HepG2 (cell line): Measurements from ENCODE around the gene ZNF223. TPM values are rescaled to one million over a fixed set of nuclear protein-coding genes. Genes with fewer than 3 reads are reported as not detected.

Experiments used
- AHR ChIP-seq: IDR thresholded peaks from 2 replicates; pipeline ENCODE4 v1.6.1; 2018; ENCODE audit warnings: missing genetic modification reagents, missing compliant biosample characterization
- BRD4 ChIP-seq: sonication (generic); formaldehyde crosslinking; IDR thresholded peaks from 2 replicates; pipeline ENCODE4 v1.4.0; 2020; ENCODE audit warnings: missing genetic modification reagents
- CCDC6 ChIP-seq: sonication (generic); formaldehyde crosslinking; IDR thresholded peaks from 2 replicates; pipeline ENCODE4 v1.8.1; 2022; ENCODE audit warnings: mild to moderate bottlenecking, missing genetic modification reagents, moderate library complexity
- CREB1 ChIP-seq, 2 experiments: fragments of 450-650 bp in 1 of 2; IDR thresholded peaks; 2 replicates each; pipeline ENCODE4 v1.6.1; 2016 to 2017; ENCODE audit warnings: control low read depth in 1 of 2, mild to moderate bottlenecking in 1 of 2, missing compliant biosample characterization in 1 of 2, missing genetic modification characterization in 1 of 2
- FOSL2 ChIP-seq: sonication (generic); formaldehyde crosslinking; IDR thresholded peaks from 2 replicates; pipeline ENCODE4 v1.4.0; 2020; ENCODE audit warnings: missing genetic modification reagents
- HINFP ChIP-seq: sonication (generic); formaldehyde crosslinking; IDR thresholded peaks from 2 replicates; pipeline ENCODE4 v1.4.0; 2020; ENCODE audit warnings: low read depth, mild to moderate bottlenecking, missing genetic modification reagents
- HMGA1 ChIP-seq: sonication (generic); formaldehyde crosslinking; conservative IDR thresholded peaks from 2 replicates; pipeline ENCODE4 v1.4.0; 2020; ENCODE audit warnings: missing genetic modification reagents
- HNRNPH1 ChIP-seq: fragments of 200-400 bp; formaldehyde crosslinking; optimal IDR thresholded peaks from 2 replicates; pipeline ENCODE3; 2017; ENCODE audit warnings: mild to moderate bottlenecking, low read depth, low read length
- JARID2 ChIP-seq: sonication (generic); formaldehyde crosslinking; IDR thresholded peaks from 2 replicates; pipeline ENCODE4 v1.8.1; 2023; ENCODE audit warnings: missing genetic modification reagents, inconsistent platforms; ENCODE audit not compliant: insufficient replicate concordance
- MXD1 ChIP-seq: sonication (generic); formaldehyde crosslinking; IDR thresholded peaks from 2 replicates; pipeline ENCODE4 v1.4.0; 2020; ENCODE audit warnings: mild to moderate bottlenecking, missing genetic modification reagents
- NCOA2 ChIP-seq: sonication (generic); formaldehyde crosslinking; IDR thresholded peaks from 2 replicates; pipeline ENCODE4 v1.8.0; 2022; ENCODE audit warnings: inconsistent platforms
- NCOR1 ChIP-seq: fragments of 200-600 bp; sonication (generic); IDR thresholded peaks from 2 replicates; pipeline ENCODE4 v1.7.0; 2017; ENCODE audit warnings: antibody characterized with exemption, low read length, borderline replicate concordance
- PREB ChIP-seq: sonication (generic); formaldehyde crosslinking; IDR thresholded peaks from 2 replicates; pipeline ENCODE4 v1.4.0; 2020; ENCODE audit warnings: missing genetic modification reagents
- TBL1XR1 ChIP-seq: fragments of 150-350 bp; IDR thresholded peaks from 2 replicates; pipeline ENCODE4 v1.6.1; 2014; ENCODE audit warnings: borderline replicate concordance, low read length; ENCODE audit not compliant: partially characterized antibody
- ZC3H13 ChIP-seq: sonication (generic); formaldehyde crosslinking; IDR thresholded peaks from 2 replicates; pipeline ENCODE4 v1.8.1; 2023; ENCODE audit warnings: mild to moderate bottlenecking, missing genetic modification reagents, moderate library complexity
- ZFX ChIP-seq: sonication (generic); formaldehyde crosslinking; IDR thresholded peaks from 2 replicates; pipeline ENCODE4 v1.4.0; 2020; ENCODE audit warnings: mild to moderate bottlenecking, low read depth, missing genetic modification reagents, moderate library complexity
- ZNF260 ChIP-seq: sonication (generic); formaldehyde crosslinking; IDR thresholded peaks from 2 replicates; pipeline ENCODE4 v1.4.0; 2020; ENCODE audit warnings: missing genetic modification reagents, low read depth, mild to moderate bottlenecking, borderline replicate concordance
- ZNF687 ChIP-seq: sonication (generic); formaldehyde crosslinking; IDR thresholded peaks from 2 replicates; pipeline ENCODE4 v1.5.1; 2020; ENCODE audit warnings: mild to moderate bottlenecking, missing genetic modification reagents, moderate library complexity
- ZNF691 ChIP-seq: sonication (generic); formaldehyde crosslinking; IDR thresholded peaks from 2 replicates; pipeline ENCODE4 v1.4.0; 2020; ENCODE audit warnings: missing genetic modification reagents, low read depth, mild to moderate bottlenecking, borderline replicate concordance
- ZNF740 ChIP-seq: sonication (generic); formaldehyde crosslinking; IDR thresholded peaks from 2 replicates; pipeline ENCODE4 v1.4.0; 2020; ENCODE audit warnings: missing genetic modification reagents
- ZSCAN20 ChIP-seq: sonication (generic); formaldehyde crosslinking; IDR thresholded peaks from 2 replicates; pipeline ENCODE4 v1.4.0; 2020; ENCODE audit warnings: missing genetic modification reagents, mild to moderate bottlenecking, borderline replicate concordance
- polyA plus RNA-seq, 8 experiments: library from polyadenylated mRNA; depleted of rRNA in 3 of 8; stranded (reverse) in 7 of 8; unstranded in 1 of 8; fragments of >200 nt; fragmentation: Illumina TruSeq in 4 of 8; extraction: Trizol in 4 of 8; gene quantifications; 2 replicates each; pipeline versions ENCODE4 v1.2.1 to v1.2.3, GENCODE V29; 2011 to 2016; ENCODE audit warnings: low read depth in 4 of 8, missing spikeins in 1 of 8, mixed read lengths in 1 of 8; ENCODE audit not compliant: insufficient read depth in 1 of 8
- total RNA-seq, 5 experiments: library from RNA; depleted of rRNA; stranded (reverse); fragments of >200 nt; fragmentation: Illumina TruSeq; extraction: Trizol; gene quantifications; 2 replicates each; pipeline ENCODE4 v1.2.3, GENCODE V29; 2016; ENCODE audit warnings: low read depth in 1 of 5

The ZNF223 gene
- total and polyA plus RNA-seq, 2 of the 13 experiments (the other 11 are each of a cell fraction or from before 2014, with no cell fraction given), result 2.0 to 4.8 TPM

- TF ChIP-seq PREB (CRISPR knock-in tag) (no peak), AHR (no peak), JARID2 (CRISPR knock-in tag) (no peak), MXD1 (CRISPR knock-in tag) (no peak), ZNF687 (peak; percentile 64), ZSCAN20 (CRISPR knock-in tag) (no peak), HINFP (no peak), ZFX (CRISPR knock-in tag) (peak; percentile 70), ZNF691 (CRISPR knock-in tag) (no peak), FOSL2 (peak; percentile 55; the same call in 1 of the 2 replicates), ZNF740 (no peak), HMGA1 (CRISPR knock-in tag) (no peak), CREB1 (IDR thresholded peaks at IDR 0.05) (peak; percentile 78), CREB1 (CRISPR knock-in tag; IDR thresholded peaks at IDR 0.05) (peak; percentile 95), CCDC6 (CRISPR knock-in tag) (no peak), NCOA2 (CRISPR knock-in tag) (no peak), TBL1XR1 (no peak), ZNF260 (CRISPR knock-in tag) (no peak), BRD4 (CRISPR knock-in tag) (no peak), NCOR1 (no peak), ZC3H13 (CRISPR knock-in tag) (no peak), HNRNPH1 (no peak)
Measured at GRCh38 chr19:44025217-44025936, 26.5 kb upstream of the ZNF223 start, which contains the start of gene ZNF222 (continued).
